Neural progenitor cell (in vitro differentiated cells): ENCODE results near the gene VCL. TPM values are rescaled to one million over a fixed set of nuclear protein-coding genes. Genes with fewer than 3 reads are reported as not detected.
A peak's percentile ranks its signal among the peaks of the same experiment; 100 is the strongest.

Experiments used
- DNase-seq: peaks from one replicate; pipeline ENCODE4 v3.0.0-alpha.2; 2016; ENCODE audit warnings: low spot score
- H2AFZ ChIP-seq: fragments of 200-600 bp; sonication (generic); replicated peaks from 2 replicates; pipeline ENCODE4 v1.6.1; 2016; ENCODE audit warnings: antibody characterized with exemption
- H3F3A ChIP-seq: fragments of 200-600 bp; sonication (generic); 2 replicates; pipeline ENCODE4 v1.6.1; 2016; ENCODE audit warnings: antibody characterized with exemption, low read depth
- H3K27ac ChIP-seq: fragments of 200-600 bp; sonication (generic); 2 replicates; pipeline ENCODE4 v1.5.1; 2016; ENCODE audit warnings: mild to moderate bottlenecking
- H3K27me3 ChIP-seq: fragments of 200-600 bp; sonication (generic); 2 replicates; pipeline ENCODE4 v1.6.1; 2016; ENCODE audit warnings: mild to moderate bottlenecking, moderate library complexity
- H3K36me3 ChIP-seq: fragments of 200-600 bp; sonication (generic); 2 replicates; pipeline ENCODE4 v1.5.1; 2016
- H3K4me1 ChIP-seq: fragments of 200-600 bp; sonication (generic); 2 replicates; pipeline ENCODE4 v1.6.1; 2016; ENCODE audit warnings: mixed run types
- H3K4me2 ChIP-seq: fragments of 200-600 bp; sonication (generic); 2 replicates; pipeline ENCODE4 v1.6.1; 2016
- H3K4me3 ChIP-seq: fragments of 200-600 bp; sonication (generic); 2 replicates; pipeline ENCODE4 v1.5.1; 2016
- H3K79me2 ChIP-seq: fragments of 200-600 bp; sonication (generic); 2 replicates; pipeline ENCODE4 v1.6.1; 2016; ENCODE audit warnings: low read depth
- H3K9ac ChIP-seq: fragments of 200-600 bp; sonication (generic); 2 replicates; pipeline ENCODE4 v1.6.1; 2016
- H3K9me3 ChIP-seq: fragments of 200-600 bp; sonication (generic); 2 replicates; pipeline ENCODE4 v1.5.1; 2016; ENCODE audit warnings: low read depth
- H4K20me1 ChIP-seq: fragments of 200-600 bp; sonication (generic); 2 replicates; pipeline ENCODE4 v1.6.1; 2016; ENCODE audit warnings: low read depth
- H3K27ac Mint-ChIP-seq: 3 replicates; pipeline ENCODE4 v1.8.0; 2021; ENCODE audit warnings: mixed read lengths
- H3K27me3 Mint-ChIP-seq: 2 replicates; pipeline ENCODE4 v1.8.0; 2022; ENCODE audit warnings: low read depth, mild to moderate bottlenecking, inconsistent platforms, moderate library complexity, mixed read lengths; ENCODE audit not compliant: insufficient read depth
- H3K36me3 Mint-ChIP-seq: 3 replicates; pipeline ENCODE4 v1.8.0; 2021; ENCODE audit warnings: mixed read lengths
- H3K4me1 Mint-ChIP-seq: 3 replicates; pipeline ENCODE4 v1.8.0; 2021; ENCODE audit warnings: mixed read lengths
- H3K4me3 Mint-ChIP-seq: 3 replicates; pipeline ENCODE4 v1.8.0; 2021; ENCODE audit warnings: mild to moderate bottlenecking, moderate library complexity, mixed read lengths
- H3K9me3 Mint-ChIP-seq: 3 replicates; pipeline ENCODE4 v1.8.0; 2020; ENCODE audit warnings: mixed read lengths
- CTCF ChIP-seq: fragments of 200-600 bp; sonication (generic); IDR thresholded peaks from 2 replicates; pipeline ENCODE4 v1.5.1; 2017; ENCODE audit warnings: antibody characterized with exemption, mild to moderate bottlenecking
- EZH2 ChIP-seq: fragments of 200-600 bp; sonication (generic); IDR thresholded peaks from 2 replicates; pipeline ENCODE4 v1.6.1; 2017; ENCODE audit warnings: antibody characterized with exemption, mild to moderate bottlenecking, moderate library complexity
- EZH2phosphoT487 ChIP-seq: fragments of 200-600 bp; sonication (generic); IDR thresholded peaks from 2 replicates; pipeline ENCODE4 v1.6.1; 2017; ENCODE audit warnings: antibody characterized with exemption
- total RNA-seq: library from RNA; depleted of rRNA; stranded (reverse); fragments of >200 nt; gene quantifications from 2 replicates; pipeline ENCODE4 v1.2.3, GENCODE V29; 2015; ENCODE audit warnings: low replicate concordance

VCL gene
- total RNA-seq, 1 donor from 2014 or later = 96.9 TPM

GRCh38 chr10:74122060-74122459 is 124.1 kb downstream of the VCL start:
- H3K36me3 Mint-ChIP-seq = peaks cover 25% of the 10 kb centered on the region

GRCh38 chr10:74123081-74123480 is 125.2 kb downstream of the VCL start:
- peaks cover 22% of the 10 kb centered on the region for H3F3A ChIP-seq
- peaks cover 18% of the 10 kb centered on the region for H3K36me3 ChIP-seq
- H3K4me2 ChIP-seq = no peak overlapping the region
- H4K20me1 ChIP-seq = no peaks in the 10 kb centered on the region
- H3K4me1 Mint-ChIP-seq = no peaks in the 10 kb centered on the region
- H3K27me3 ChIP-seq = no peaks in the 10 kb centered on the region
- H3K9ac ChIP-seq = no peak overlapping the region
- no peaks in the 10 kb centered on the region for H3K79me2 ChIP-seq
- no peak overlapping the region for H3K27ac Mint-ChIP-seq
- no peaks in the 10 kb centered on the region for H3K4me1 ChIP-seq
- no peaks in the 10 kb centered on the region for H3K9me3 ChIP-seq
- H2AFZ ChIP-seq = no peak overlapping the region
- no peak overlapping the region for H3K4me3 ChIP-seq
- no peak overlapping the region for H3K4me3 Mint-ChIP-seq
- no peak for DNase-seq
- H3K36me3 Mint-ChIP-seq = peaks cover 22% of the 10 kb centered on the region
- TF ChIP-seq EZH2phosphoT487 (no peak), EZH2 (no peak), CTCF (no peak)
- H3K27ac ChIP-seq = peak overlapping the region; percentile 71
- H3K9me3 Mint-ChIP-seq = no peaks in the 10 kb centered on the region
- H3K27me3 Mint-ChIP-seq = no peaks in the 10 kb centered on the region

More at GRCh38 chr10:74122060-74122459, 124.1 kb downstream of the VCL start:
- Histone ChIP-seq H3K4me1 (no peaks in the 10 kb centered on the region), H4K20me1 (no peaks in the 10 kb centered on the region), H3K36me3 (peaks cover 18% of the 10 kb centered on the region), H3K4me2 (no peak overlapping the region), H3K4me3 (no peak overlapping the region), H3K9ac (no peak overlapping the region), H3K9me3 (no peaks in the 10 kb centered on the region), H3K27me3 (no peaks in the 10 kb centered on the region), H3F3A (peaks cover 22% of the 10 kb centered on the region), H2AFZ (no peak overlapping the region), H3K27ac (peak overlapping the region; percentile 65), H3K79me2 (no peaks in the 10 kb centered on the region)
- Mint-ChIP-seq H3K4me3 (no peak overlapping the region), H3K9me3 (no peaks in the 10 kb centered on the region), H3K27me3 (no peaks in the 10 kb centered on the region), H3K27ac (no peak overlapping the region), H3K4me1 (no peaks in the 10 kb centered on the region)
- TF ChIP-seq EZH2phosphoT487 (no peak), EZH2 (no peak), CTCF (no peak)
- DNase-seq = no peak

GRCh38 chr10:74133923-74134820 is 136.3 kb downstream of the VCL start:
- Mint-ChIP-seq H3K4me1 (no peaks in the 10 kb centered on the region), H3K27me3 (no peaks in the 10 kb centered on the region), H3K4me3 (no peak overlapping the region), H3K9me3 (no peaks in the 10 kb centered on the region), H3K27ac (no peak overlapping the region), H3K36me3 (peaks cover 23% of the 10 kb centered on the region)
- peaks cover 30% of the 10 kb centered on the region for H3K36me3 ChIP-seq
- H2AFZ ChIP-seq = no peak overlapping the region
- peaks cover 9% of the 10 kb centered on the region for H3F3A ChIP-seq
- no peak overlapping the region for H3K4me2 ChIP-seq
- H3K4me1 ChIP-seq = no peaks in the 10 kb centered on the region
- no peak for DNase-seq
- H4K20me1 ChIP-seq = no peaks in the 10 kb centered on the region
- H3K27me3 ChIP-seq = no peaks in the 10 kb centered on the region
- no peak overlapping the region for H3K4me3 ChIP-seq
- H3K79me2 ChIP-seq = no peaks in the 10 kb centered on the region
- no peak overlapping the region for H3K27ac ChIP-seq
- TF ChIP-seq EZH2 (no peak), CTCF (no peak), EZH2phosphoT487 (no peak)
- no peaks in the 10 kb centered on the region for H3K9me3 ChIP-seq
- no peak overlapping the region for H3K9ac ChIP-seq
